GM12878 (cell line): ENCODE data around the gene LRP1. TPM values are rescaled to one million over a fixed set of nuclear protein-coding genes. Genes with fewer than 3 reads are reported as not detected.
A peak's percentile ranks its signal among the peaks of the same experiment; 100 is the strongest.

ENCODE experiments used
- ATAC-seq: fragments of 200-7000 bp; cut with Tn5 transposase; 3 replicates; pipeline ENCODE4 v1.9.1; 2020; ENCODE audit warnings: mild to moderate bottlenecking, moderate library complexity
- BruUV-seq: library from RNA; stranded (reverse); fragments of 400-500 nt; replicated peaks from 2 replicates; lab custom pipeline; 2021; lab: Mats Ljungman, UMichigan
- CTCF ChIA-PET: fragments of 300-600 bp; sonication (Branson Sonifier 250); formaldehyde crosslinking; extraction: SDS; loops from one replicate; lab custom pipeline; 2021; ENCODE audit warnings: inconsistent platforms; lab: Yijun Ruan, JAX
- POLR2A ChIA-PET: fragments of 350-600 bp; formaldehyde crosslinking; extraction: SDS; loops from one replicate; lab custom pipeline; 2021; ENCODE audit warnings: inconsistent platforms; lab: Charles Lee
- RAD21 ChIA-PET: fragments of 300-600 bp; sonication (Branson Sonifier 250); formaldehyde crosslinking; loops from one replicate; lab custom pipeline; 2023; ENCODE audit warnings: antibody characterized with exemption; ENCODE audit not compliant: unreplicated experiment; lab: Charles Lee
- SMC1A ChIA-PET: fragments of 300-600 bp; sonication (Branson Sonifier 250); formaldehyde crosslinking; loops from one replicate; lab custom pipeline; 2023; ENCODE audit not compliant: unreplicated experiment, uncharacterized antibody; lab: Charles Lee
- DNase-seq: peaks from one replicate; pipeline ENCODE4 v3.0.0-alpha.2; 2011; ENCODE audit warnings: low read depth, low spot score
- FAIRE-seq: peaks from 3 replicates; lab custom pipeline; 2011; peaks lifted over from hg19 to GRCh38; lab: Jason Lieb, UNC
- H2AFZ ChIP-seq: 2 replicates; pipeline ENCODE4 v1.6.0; 2011; ENCODE audit warnings: low read depth, low read length, control low read depth; ENCODE audit not compliant: control insufficient read depth
- H3K27ac ChIP-seq: 2 replicates; pipeline ENCODE4 v1.5.1; 2011; ENCODE audit warnings: control low read depth; ENCODE audit not compliant: control insufficient read depth, insufficient read depth
- H3K27me3 ChIP-seq, 2 experiments: replicated peaks in 1 of 2; 2 replicates each; pipeline versions ENCODE4 v1.6.0 to v1.6.1; 2011; ENCODE audit warnings: low read length in 1 of 2; ENCODE audit not compliant: control insufficient read depth in 2 of 2, insufficient read depth in 2 of 2
- H3K36me3 ChIP-seq, 2 experiments: 2 replicates each; pipeline ENCODE4 v1.5.1; 2011; ENCODE audit warnings: low read length in 1 of 2; ENCODE audit not compliant: control insufficient read depth in 2 of 2, insufficient read depth in 2 of 2
- H3K4me1 ChIP-seq: 2 replicates; pipeline ENCODE4 v1.6.1; 2011; ENCODE audit warnings: mild to moderate bottlenecking, low read length, moderate library complexity, mixed read lengths; ENCODE audit not compliant: control insufficient read depth, insufficient read depth
- H3K4me2 ChIP-seq: 2 replicates; pipeline ENCODE4 v1.6.0; 2011; ENCODE audit warnings: control low read depth; ENCODE audit not compliant: control insufficient read depth, insufficient read depth
- H3K4me3 ChIP-seq: fragments of 200-600 bp; sonication (generic); 2 replicates; pipeline ENCODE4 v1.5.1; 2016
- H3K79me2 ChIP-seq: 2 replicates; pipeline ENCODE4 v1.6.0; 2011; ENCODE audit warnings: low read length; ENCODE audit not compliant: control insufficient read depth, insufficient read depth
- H3K9ac ChIP-seq: 2 replicates; pipeline ENCODE4 v1.8.0; 2011; ENCODE audit warnings: low read length, control low read depth, mixed read lengths; ENCODE audit not compliant: control insufficient read depth, insufficient read depth
- H3K9me3 ChIP-seq: replicated peaks from 3 replicates; pipeline ENCODE4 v1.5.1; 2011; ENCODE audit warnings: mild to moderate bottlenecking, low read length; ENCODE audit not compliant: control insufficient read depth, insufficient read depth
- H4K20me1 ChIP-seq: 2 replicates; pipeline ENCODE4 v1.6.0; 2011; ENCODE audit not compliant: control insufficient read depth, insufficient read depth
- BCL11A ChIP-seq: IDR thresholded peaks from 2 replicates; pipeline ENCODE4 v1.6.1; 2011; ENCODE audit warnings: low read depth, low read length
- CHD1 ChIP-seq: IDR thresholded peaks from 2 replicates; pipeline ENCODE4 v1.6.1; 2012; ENCODE audit warnings: low read depth, low read length, improper control_type of control experiment
- CHD2 ChIP-seq: IDR thresholded peaks from 2 replicates; pipeline ENCODE4 v1.6.1; 2011; ENCODE audit warnings: low read depth, low read length, improper control_type of control experiment, borderline replicate concordance
- HCFC1 ChIP-seq: fragments of 150-350 bp; IDR thresholded peaks from 2 replicates; pipeline ENCODE4 v1.6.1; 2014; ENCODE audit warnings: low read length
- NRF1 ChIP-seq: conservative IDR thresholded peaks from 2 replicates; pipeline ENCODE4 v1.6.1; 2011; ENCODE audit warnings: mild to moderate bottlenecking, low read depth, low read length, improper control_type of control experiment
- RELA ChIP-seq: fragments of 450-650 bp; IDR thresholded peaks from 2 replicates; pipeline ENCODE4 v1.8.0; 2014; ENCODE audit warnings: borderline replicate concordance; ENCODE audit not compliant: partially characterized antibody
- SUZ12 ChIP-seq: fragments of 200-600 bp; sonication (generic); IDR thresholded peaks from one replicate; pipeline ENCODE4 v1.6.1; 2018; ENCODE audit warnings: antibody characterized with exemption, mild to moderate bottlenecking; ENCODE audit not compliant: unreplicated experiment
- TAF1 ChIP-seq: IDR thresholded peaks from 2 replicates; pipeline ENCODE4 v1.6.1; 2011; ENCODE audit warnings: mild to moderate bottlenecking, low read depth, low read length, borderline replicate concordance
- TBL1XR1 ChIP-seq: IDR thresholded peaks from 2 replicates; pipeline ENCODE4 v1.6.1; 2012; ENCODE audit warnings: low read depth, low read length, improper control_type of control experiment
- TCF3 ChIP-seq: IDR thresholded peaks from 2 replicates; pipeline ENCODE4 v1.6.1; 2012; ENCODE audit warnings: low read depth, mild to moderate bottlenecking, low read length, borderline replicate concordance; ENCODE audit not compliant: insufficient read depth
- ZBTB33 ChIP-seq: fragments of 450-650 bp; IDR thresholded peaks from 2 replicates; pipeline ENCODE4 v1.6.1; 2017; ENCODE audit warnings: mild to moderate bottlenecking
- ZNF592 ChIP-seq: fragments of 450-650 bp; IDR thresholded peaks from 2 replicates; pipeline ENCODE4 v1.6.1; 2017; ENCODE audit warnings: mild to moderate bottlenecking, moderate library complexity
- WGBS: methylation state at CpG from one replicate; pipeline ENCODE4 v1.1.6; 2016; ENCODE audit warnings: low lambda C conversion rate; ENCODE audit not compliant: insufficient replicate concordance, insufficient coverage; ENCODE audit errors: missing lambda C conversion rate; 5-methylcytosine and 5-hydroxymethylcytosine counted together
- in situ Hi-C: fragments of 300-500 bp; cut with MboI; formaldehyde crosslinking; loops from 9 replicates; pipeline ENCODE4 v1.14.3; 2018; ENCODE audit warnings: mixed read lengths
- intact Hi-C: fragments of 100-400 bp; cut with micrococcal nuclease; formaldehyde crosslinking; loops from one replicate; pipeline ENCODE4 v1.14.2; 2022; ENCODE audit not compliant: unreplicated experiment
- polyA plus RNA-seq, 11 experiments: library from polyadenylated mRNA; depleted of rRNA in 4 of 11; unstranded in 6 of 11; stranded (reverse) in 5 of 11; fragments of >200 nt; fragmentation: Nextera tagmentation in 4 of 11; fragmentation: Illumina TruSeq in 1 of 11; extraction: Ambion mirVana in 4 of 11; extraction: Trizol in 1 of 11; gene quantifications; 1 replicate in 1 of 11; 2 replicates in 10 of 11; pipeline versions ENCODE4 v1.2.1 to v1.2.3, GENCODE V29; 2011 to 2016; ENCODE audit warnings: inconsistent platforms in 2 of 11, missing spikeins in 2 of 11, low read depth in 1 of 11
- total RNA-seq, 4 experiments: library from RNA; depleted of rRNA in 3 of 4; stranded (reverse); fragments of >200 nt in 3 of 4; fragmentation: Illumina TruSeq in 1 of 4; extraction: Trizol in 1 of 4; gene quantifications; 2 replicates each; pipeline versions ENCODE4 v1.2.1 to v1.2.3, GENCODE V29; 2013 to 2021

LRP1 gene
- total and polyA plus RNA-seq, 10 of the 15 experiments (the other 5 are each of a cell fraction or from before 2014, with no cell fraction given) = under 0.01 to 1.1 (median 0.20) TPM; not detected in 2

- Histone ChIP-seq H3K27me3 (peaks cover 16 to 20% of the 10 kb centered on the region in 2 experiments), H3K9ac (no peak overlapping the region), H2AFZ (no peak overlapping the region), H4K20me1 (no peaks in the 10 kb centered on the region), H3K27ac (no peak overlapping the region), H3K36me3 (no peaks in the 10 kb centered on the region), H3K79me2 (no peaks in the 10 kb centered on the region), H3K9me3 (no peaks in the 10 kb centered on the region), H3K4me1 (peaks cover 13% of the 10 kb centered on the region), H3K4me2 (no peak overlapping the region), H3K4me3 (no peak overlapping the region)
- ChIA-PET RAD21 (interaction anchor here (0.7 to 3.6 kb wide), 13 partner anchors 10 to 343 kb away, joined by 3 to 35 read pairs (median 7); partner anchors contain the start of genes INHBE and SHMT2), CTCF (interaction anchor here (0.6 to 4.7 kb wide), 30 partner anchors 10 to 250 kb away, joined by 3 to 271 read pairs (median 4); partner anchors contain the start of genes GLI1, INHBE, LRP1 and SHMT2), SMC1A (interaction anchor here (0.7 to 4.2 kb wide), 13 partner anchors 10 to 256 kb away, joined by 3 to 55 read pairs (median 5); partner anchors contain the start of genes GLI1, INHBE and SHMT2), POLR2A (interaction anchor here (0.7 to 1.9 kb wide), 7 partner anchors 14 to 567 kb away, joined by 4 to 12 read pairs (median 5); partner anchors contain the start of gene SHMT2)
- no TSS peak for BruUV-seq
- DNase-seq = peak; percentile 27
- WGBS = under 1% methylated on average over 16 of the region's 16 CpGs
- in situ Hi-C loops (loop anchor here (5.0 kb wide), 1 partner anchor 34 kb away; no protein-coding TSS in a partner anchor), intact Hi-C loops (loop anchor here (1.0 kb wide), 2 partner anchors 26 to 30 kb away; no protein-coding TSS in a partner anchor)
- peak; percentile 75 for FAIRE-seq
- ATAC-seq = peak; percentile 79
- TF ChIP-seq CHD1 (no peak), ZBTB33 (no peak), CHD2 (no peak), BCL11A (no peak), HCFC1 (no peak), TAF1 (no peak), RELA (no peak), TCF3 (no peak), NRF1 (no peak), SUZ12 (no peak), ZNF592 (no peak), TBL1XR1 (no peak)
Observed at GRCh38 chr12:57213058-57213715, 84.9 kb downstream of the LRP1 start.
